ENCODE results near the gene C9. TPM values are rescaled to one million over a fixed set of nuclear protein-coding genes. Genes with fewer than 3 reads are reported as not detected.

C9 gene
- total RNA-seq, 1 donor from 2014 or later: 1.0 TPM

DNA sequence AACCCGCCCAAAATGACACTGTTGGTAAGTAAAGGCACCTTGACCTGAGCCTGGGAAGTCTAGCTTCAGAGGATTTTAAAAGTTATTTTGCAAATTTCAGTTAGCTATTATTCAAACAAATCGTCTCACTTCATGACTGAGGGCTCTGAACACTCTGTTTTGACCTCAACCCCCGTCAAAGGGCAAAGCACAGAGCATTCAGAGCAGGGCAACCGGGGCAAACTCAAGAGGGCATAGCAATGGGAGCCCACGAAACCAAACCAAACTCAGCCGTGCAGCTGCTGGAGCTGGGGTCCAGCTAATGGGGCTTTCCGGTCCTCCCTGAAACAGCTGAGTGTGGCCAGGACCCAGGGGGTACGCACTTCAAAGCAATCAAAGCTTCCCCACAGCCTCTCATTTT lies 1.6 kb downstream of the C9 start:
- Histone ChIP-seq H3K4me1 (ENCODE audit: control insufficient read depth in 3 of 3, insufficient read depth in 3 of 3, low read length in 3 of 3) (no peaks in the 10 kb centered on the region), H3K36me3 (ENCODE audit: control insufficient read depth in 3 of 3, insufficient read depth in 3 of 3, low read length in 3 of 3) (no peaks in the 10 kb centered on the region), H3K27me3 (ENCODE audit: control insufficient read depth in 3 of 3, insufficient read depth in 3 of 3, low read length in 3 of 3) (no peaks in the 10 kb centered on the region), H3K9me3 (ENCODE audit: control insufficient read depth in 3 of 3, low read length in 3 of 3) (no peaks in the 10 kb centered on the region), H3K4me3 (ENCODE audit: low read length in 3 of 3) (no peak overlapping the region), H3K9ac (ENCODE audit: low read depth in 1 of 3, low read length in 3 of 3) (no peak overlapping the region), H3K27ac (ENCODE audit: low read depth, low read length) (no peak overlapping the region)

- H3K9ac ChIP-seq (ENCODE audit: low read depth in 1 of 3, low read length in 3 of 3): no peak overlapping the region
- H3K27me3 ChIP-seq (ENCODE audit: control insufficient read depth in 3 of 3, insufficient read depth in 3 of 3, low read length in 3 of 3): no peaks in the 10 kb centered on the region
- H3K4me3 ChIP-seq (ENCODE audit: low read length in 3 of 3): no peak overlapping the region
- no peaks in the 10 kb centered on the region for H3K4me1 ChIP-seq (ENCODE audit: control insufficient read depth in 3 of 3, insufficient read depth in 3 of 3, low read length in 3 of 3)
- H3K27ac ChIP-seq (ENCODE audit: low read depth, low read length): no peak overlapping the region
- no peaks in the 10 kb centered on the region for H3K36me3 ChIP-seq (ENCODE audit: control insufficient read depth in 3 of 3, insufficient read depth in 3 of 3, low read length in 3 of 3)
- no peaks in the 10 kb centered on the region for H3K9me3 ChIP-seq (ENCODE audit: control insufficient read depth in 3 of 3, low read length in 3 of 3)
Observed at GRCh38 chr5:39361306-39361705, 3.0 kb downstream of the C9 start.

GRCh38 chr5:39360471-39361111 lies 3.7 kb downstream of the C9 start:
- H3K4me3 ChIP-seq (ENCODE audit: low read length in 3 of 3): no peak overlapping the region
- no peaks in the 10 kb centered on the region for H3K4me1 ChIP-seq (ENCODE audit: control insufficient read depth in 3 of 3, insufficient read depth in 3 of 3, low read length in 3 of 3)
- H3K27ac ChIP-seq (ENCODE audit: low read depth, low read length): no peak overlapping the region
- H3K36me3 ChIP-seq (ENCODE audit: control insufficient read depth in 3 of 3, insufficient read depth in 3 of 3, low read length in 3 of 3): no peaks in the 10 kb centered on the region
- H3K9ac ChIP-seq (ENCODE audit: low read depth in 1 of 3, low read length in 3 of 3): no peak overlapping the region
- H3K9me3 ChIP-seq (ENCODE audit: control insufficient read depth in 3 of 3, low read length in 3 of 3): no peaks in the 10 kb centered on the region
- no peaks in the 10 kb centered on the region for H3K27me3 ChIP-seq (ENCODE audit: control insufficient read depth in 3 of 3, insufficient read depth in 3 of 3, low read length in 3 of 3)

DNA sequence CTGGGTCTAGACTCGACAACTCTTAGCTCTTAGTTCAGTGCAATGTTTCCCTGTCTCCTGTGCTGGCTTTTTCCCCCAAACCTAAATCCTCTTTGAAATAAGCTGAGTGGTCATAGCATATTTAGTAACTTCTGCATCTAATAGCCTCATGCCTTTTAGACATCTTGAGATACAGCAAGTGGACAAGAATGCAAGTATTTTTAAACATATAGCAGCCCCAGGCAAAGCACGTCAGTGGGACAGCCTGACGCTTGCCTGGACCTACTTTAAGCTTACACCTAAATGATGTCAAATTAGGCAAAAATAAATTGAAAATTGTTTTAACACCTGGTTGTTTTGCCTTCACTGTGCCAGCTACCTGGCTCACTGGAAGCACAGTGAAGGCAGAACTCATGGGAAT lies 8.0 kb downstream of the C9 start:
- H3K4me1 ChIP-seq (ENCODE audit: control insufficient read depth in 3 of 3, insufficient read depth in 3 of 3, low read length in 3 of 3): no peaks in the 10 kb centered on the region
- no peak overlapping the region for H3K27ac ChIP-seq (ENCODE audit: low read depth, low read length)
- H3K9ac ChIP-seq (ENCODE audit: low read depth in 1 of 3, low read length in 3 of 3): no peak overlapping the region
- no peaks in the 10 kb centered on the region for H3K36me3 ChIP-seq (ENCODE audit: control insufficient read depth in 3 of 3, insufficient read depth in 3 of 3, low read length in 3 of 3)
- H3K9me3 ChIP-seq (ENCODE audit: control insufficient read depth in 3 of 3, low read length in 3 of 3): no peaks in the 10 kb centered on the region
- no peak overlapping the region for H3K4me3 ChIP-seq (ENCODE audit: low read length in 3 of 3)
- no peaks in the 10 kb centered on the region for H3K27me3 ChIP-seq (ENCODE audit: control insufficient read depth in 3 of 3, insufficient read depth in 3 of 3, low read length in 3 of 3)

DNA sequence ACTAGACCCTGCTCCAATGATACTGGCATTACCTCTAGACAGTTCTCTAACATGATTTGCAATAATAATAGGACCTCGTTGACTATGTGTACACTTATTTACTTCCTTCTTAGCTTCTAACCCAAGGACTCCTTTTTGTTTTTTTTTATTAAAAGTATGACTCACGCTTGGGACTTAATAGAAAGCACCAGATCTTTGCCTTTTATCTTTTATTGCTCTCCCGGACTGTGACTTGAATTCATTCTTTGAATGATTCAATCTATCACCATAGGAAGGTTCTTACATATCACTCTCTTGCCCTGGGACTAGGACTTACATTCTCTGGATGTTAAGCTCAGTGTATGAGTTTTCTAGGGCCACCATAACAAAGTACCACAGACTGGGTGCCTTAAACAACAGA lies 9.0 kb downstream of the C9 start:
- Histone ChIP-seq H3K9ac (ENCODE audit: low read depth in 1 of 3, low read length in 3 of 3) (no peak overlapping the region), H3K4me3 (ENCODE audit: low read length in 3 of 3) (no peak overlapping the region), H3K36me3 (ENCODE audit: control insufficient read depth in 3 of 3, insufficient read depth in 3 of 3, low read length in 3 of 3) (no peaks in the 10 kb centered on the region), H3K27ac (ENCODE audit: low read depth, low read length) (no peak overlapping the region), H3K4me1 (ENCODE audit: control insufficient read depth in 3 of 3, insufficient read depth in 3 of 3, low read length in 3 of 3) (no peaks in the 10 kb centered on the region), H3K9me3 (ENCODE audit: control insufficient read depth in 3 of 3, low read length in 3 of 3) (no peaks in the 10 kb centered on the region), H3K27me3 (ENCODE audit: control insufficient read depth in 3 of 3, insufficient read depth in 3 of 3, low read length in 3 of 3) (no peaks in the 10 kb centered on the region)

GRCh38 chr5:39353717-39354399 lies 10.4 kb downstream of the C9 start:
- Histone ChIP-seq H3K9me3 (ENCODE audit: control insufficient read depth in 3 of 3, low read length in 3 of 3) (no peaks in the 10 kb centered on the region), H3K9ac (ENCODE audit: low read depth in 1 of 3, low read length in 3 of 3) (no peak overlapping the region), H3K4me3 (ENCODE audit: low read length in 3 of 3) (no peak overlapping the region), H3K36me3 (ENCODE audit: control insufficient read depth in 3 of 3, insufficient read depth in 3 of 3, low read length in 3 of 3) (no peaks in the 10 kb centered on the region), H3K4me1 (ENCODE audit: control insufficient read depth in 3 of 3, insufficient read depth in 3 of 3, low read length in 3 of 3) (no peaks in the 10 kb centered on the region), H3K27me3 (ENCODE audit: control insufficient read depth in 3 of 3, insufficient read depth in 3 of 3, low read length in 3 of 3) (no peaks in the 10 kb centered on the region), H3K27ac (ENCODE audit: low read depth, low read length) (no peak overlapping the region)

GRCh38 chr5:39352951-39353350 lies 11.3 kb downstream of the C9 start:
- no peaks in the 10 kb centered on the region for H3K27me3 ChIP-seq (ENCODE audit: control insufficient read depth in 3 of 3, insufficient read depth in 3 of 3, low read length in 3 of 3)
- H3K9me3 ChIP-seq (ENCODE audit: control insufficient read depth in 3 of 3, low read length in 3 of 3): no peaks in the 10 kb centered on the region
- H3K36me3 ChIP-seq (ENCODE audit: control insufficient read depth in 3 of 3, insufficient read depth in 3 of 3, low read length in 3 of 3): no peaks in the 10 kb centered on the region
- H3K27ac ChIP-seq (ENCODE audit: low read depth, low read length): no peak overlapping the region
- no peak overlapping the region for H3K4me3 ChIP-seq (ENCODE audit: low read length in 3 of 3)
- no peak overlapping the region for H3K9ac ChIP-seq (ENCODE audit: low read depth in 1 of 3, low read length in 3 of 3)
- H3K4me1 ChIP-seq (ENCODE audit: control insufficient read depth in 3 of 3, insufficient read depth in 3 of 3, low read length in 3 of 3): no peaks in the 10 kb centered on the region

- H3K9ac ChIP-seq (ENCODE audit: low read depth in 1 of 3, low read length in 3 of 3): no peak overlapping the region
- no peaks in the 10 kb centered on the region for H3K4me1 ChIP-seq (ENCODE audit: control insufficient read depth in 3 of 3, insufficient read depth in 3 of 3, low read length in 3 of 3)
- no peak overlapping the region for H3K4me3 ChIP-seq (ENCODE audit: low read length in 3 of 3)
- no peaks in the 10 kb centered on the region for H3K36me3 ChIP-seq (ENCODE audit: control insufficient read depth in 3 of 3, insufficient read depth in 3 of 3, low read length in 3 of 3)
- H3K27me3 ChIP-seq (ENCODE audit: control insufficient read depth in 3 of 3, insufficient read depth in 3 of 3, low read length in 3 of 3): no peaks in the 10 kb centered on the region
- no peak overlapping the region for H3K27ac ChIP-seq (ENCODE audit: low read depth, low read length)
- H3K9me3 ChIP-seq (ENCODE audit: control insufficient read depth in 3 of 3, low read length in 3 of 3): no peaks in the 10 kb centered on the region
Observed at GRCh38 chr5:39352170-39352569, 12.1 kb downstream of the C9 start.

- H3K27ac ChIP-seq (ENCODE audit: low read depth, low read length): no peak overlapping the region
- H3K4me1 ChIP-seq (ENCODE audit: control insufficient read depth in 3 of 3, insufficient read depth in 3 of 3, low read length in 3 of 3): no peaks in the 10 kb centered on the region
- no peaks in the 10 kb centered on the region for H3K36me3 ChIP-seq (ENCODE audit: control insufficient read depth in 3 of 3, insufficient read depth in 3 of 3, low read length in 3 of 3)
- H3K27me3 ChIP-seq (ENCODE audit: control insufficient read depth in 3 of 3, insufficient read depth in 3 of 3, low read length in 3 of 3): no peaks in the 10 kb centered on the region
- H3K9ac ChIP-seq (ENCODE audit: low read depth in 1 of 3, low read length in 3 of 3): no peak overlapping the region
- no peak overlapping the region for H3K4me3 ChIP-seq (ENCODE audit: low read length in 3 of 3)
- no peaks in the 10 kb centered on the region for H3K9me3 ChIP-seq (ENCODE audit: control insufficient read depth in 3 of 3, low read length in 3 of 3)
Observed at GRCh38 chr5:39349484-39349883, 14.8 kb downstream of the C9 start.

GRCh38 chr5:39342460-39342859 lies 21.8 kb downstream of the C9 start:
- no peaks in the 10 kb centered on the region for H3K27me3 ChIP-seq (ENCODE audit: control insufficient read depth in 3 of 3, insufficient read depth in 3 of 3, low read length in 3 of 3)
- no peaks in the 10 kb centered on the region for H3K4me1 ChIP-seq (ENCODE audit: control insufficient read depth in 3 of 3, insufficient read depth in 3 of 3, low read length in 3 of 3)
- H3K9ac ChIP-seq (ENCODE audit: low read depth in 1 of 3, low read length in 3 of 3): no peak overlapping the region
- no peaks in the 10 kb centered on the region for H3K36me3 ChIP-seq (ENCODE audit: control insufficient read depth in 3 of 3, insufficient read depth in 3 of 3, low read length in 3 of 3)
- no peak overlapping the region for H3K4me3 ChIP-seq (ENCODE audit: low read length in 3 of 3)
- H3K9me3 ChIP-seq (ENCODE audit: control insufficient read depth in 3 of 3, low read length in 3 of 3): no peaks in the 10 kb centered on the region
- H3K27ac ChIP-seq (ENCODE audit: low read depth, low read length): no peak overlapping the region
